ENCODE results near the gene GEMIN7.

- TF ChIP-seq CTCF (IDR thresholded peaks at IDR 0.05) (no peak), EP300 (IDR thresholded peaks at IDR 0.05) (no peak), POLR2AphosphoS5 (IDR thresholded peaks at IDR 0.05) (no peak), POLR2A (IDR thresholded peaks at IDR 0.05) (no peak)
These were observed 61.5 kb downstream of the GEMIN7 start for GRCh38 chr19:45140533-45140932.

Data from suprapubic skin (tissue), 4 donors.